ENCODE measurements around the gene ZIK1.

The ZIK1 gene

GRCh38 chr19:57583521-57584416 is at the start of gene ZIK1:
Gene ZIK1, plus strand, starts transcription at chr19:57584145. Its CDS starts 212 bp downstream, at chr19:57584357.
- DNase-seq = peak; percentile 96

- no peak for DNase-seq
These were observed 45.9 kb upstream of the ZIK1 start for GRCh38 chr19:57537953-57538547.

- no peak for DNase-seq
These were observed 37.4 kb upstream of the ZIK1 start for GRCh38 chr19:57546513-57546912.

- no peak for DNase-seq
These were observed 31.5 kb upstream of the ZIK1 start for GRCh38 chr19:57552432-57552831.

- DNase-seq = no peak
These were observed 26.3 kb upstream of the ZIK1 start for GRCh38 chr19:57557659-57558058.

- DNase-seq = no peak
These were observed 25.4 kb upstream of the ZIK1 start for GRCh38 chr19:57558525-57558924.

GRCh38 chr19:57559008-57559403 is 24.9 kb upstream of the ZIK1 start:
- peak; percentile 9 for DNase-seq

- DNase-seq = peak; percentile 54
These were observed 24.4 kb upstream of the ZIK1 start, which contains the start of gene ZNF550 for GRCh38 chr19:57559404-57560025. Gene ZNF550, minus strand, starts transcription at chr19:57559863. Its CDS starts 181 bp downstream, at chr19:57559682.

DNA sequence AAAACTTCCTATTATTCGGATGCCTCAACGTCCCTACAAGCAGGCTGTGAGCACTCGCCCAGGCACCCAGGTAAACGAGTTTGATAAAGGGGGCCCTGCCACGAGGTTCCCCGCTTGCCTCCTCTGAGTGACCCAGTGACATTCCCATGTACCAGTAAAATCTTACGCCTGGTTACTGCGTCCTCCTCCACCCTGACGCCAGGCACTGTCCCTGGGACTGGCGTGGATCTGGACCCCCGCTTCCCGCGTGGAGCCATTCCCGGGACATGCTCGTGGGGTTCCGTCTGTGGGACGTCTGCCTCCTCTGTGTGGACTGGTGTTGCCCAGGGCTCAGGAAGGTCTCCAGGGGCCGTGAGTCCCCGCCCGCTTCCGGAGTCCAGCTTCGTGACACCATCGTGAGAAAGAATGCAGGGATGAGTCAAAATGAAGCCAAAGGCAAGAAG is 23.9 kb upstream of the ZIK1 start:
- no peak for DNase-seq

DNA sequence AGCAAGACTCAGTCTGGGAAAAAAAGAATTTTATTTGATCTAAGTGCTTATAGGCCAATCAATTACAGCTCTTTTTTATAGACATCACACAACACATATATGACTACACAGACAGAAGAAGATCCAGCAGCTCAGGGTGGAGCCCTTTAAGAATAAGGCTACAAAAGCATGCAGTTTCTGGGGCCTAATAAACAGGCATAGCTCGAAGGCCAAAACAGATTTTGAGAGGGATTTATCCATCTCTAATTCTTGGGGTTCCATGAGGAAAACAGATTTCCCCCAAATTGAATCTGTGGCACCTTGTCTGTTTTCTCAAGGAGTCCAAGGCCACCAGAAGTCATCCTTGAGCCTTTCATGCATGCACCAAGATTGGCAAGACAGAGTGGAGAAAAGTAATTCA is 20.4 kb upstream of the ZIK1 start:
- DNase-seq = no peak

- DNase-seq = no peak
These were observed 17.3 kb upstream of the ZIK1 start for GRCh38 chr19:57566396-57567265.

- no peak for DNase-seq
These were observed 13.2 kb upstream of the ZIK1 start for GRCh38 chr19:57570707-57571106.

DNA sequence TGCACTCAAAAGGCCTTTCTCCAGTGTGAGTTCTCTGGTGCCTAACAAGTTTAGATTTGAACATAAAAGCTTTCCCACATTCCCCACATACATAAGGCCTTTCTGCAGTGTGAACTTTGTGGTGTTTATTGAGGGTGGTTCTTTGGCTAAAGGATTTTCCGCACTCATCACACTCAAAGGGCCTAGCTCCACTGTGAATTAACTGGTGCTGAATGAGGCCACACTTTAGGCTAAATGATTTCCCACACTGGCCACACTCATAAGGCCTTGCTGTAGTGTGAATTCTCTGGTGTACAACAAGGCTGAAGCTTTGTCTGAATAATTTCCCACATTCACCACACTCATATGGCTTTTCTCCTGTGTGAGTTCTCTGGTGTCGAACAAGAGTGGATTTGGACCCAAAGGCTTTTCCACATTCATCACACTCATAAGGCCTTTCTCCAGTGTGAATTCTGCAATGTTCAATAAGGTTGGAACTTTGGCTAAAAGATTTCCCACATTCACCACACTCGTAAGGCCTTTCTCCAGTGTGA is 11.5 kb upstream of the ZIK1 start:
- no peak for DNase-seq

DNA sequence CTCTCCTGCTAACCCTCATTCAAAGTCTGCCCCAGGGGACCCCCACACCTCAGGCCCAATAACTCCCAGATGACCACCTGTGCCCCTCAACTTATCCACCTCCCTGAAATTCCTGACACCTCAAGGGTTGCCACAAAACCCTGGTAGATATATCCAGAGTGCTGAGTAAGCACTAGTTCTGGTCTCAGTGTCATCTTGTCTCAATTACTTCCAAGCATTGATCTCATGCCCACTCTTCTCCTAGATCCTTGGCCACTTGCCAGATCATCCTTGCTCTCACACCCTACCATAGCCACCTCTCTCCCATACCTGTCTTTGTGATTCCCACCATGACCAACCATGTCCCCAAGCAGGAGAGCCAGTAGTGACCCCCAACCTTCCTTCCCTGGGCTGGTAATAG is 7.3 kb upstream of the ZIK1 start:
- DNase-seq = no peak

GRCh38 chr19:57578487-57579205 is 5.3 kb upstream of the ZIK1 start, which contains the start of gene ZNF416:
Gene ZNF416, minus strand, starts transcription at chr19:57578911. Its CDS starts 207 bp downstream, at chr19:57578704.
- DNase-seq = peak; percentile 98

DNA sequence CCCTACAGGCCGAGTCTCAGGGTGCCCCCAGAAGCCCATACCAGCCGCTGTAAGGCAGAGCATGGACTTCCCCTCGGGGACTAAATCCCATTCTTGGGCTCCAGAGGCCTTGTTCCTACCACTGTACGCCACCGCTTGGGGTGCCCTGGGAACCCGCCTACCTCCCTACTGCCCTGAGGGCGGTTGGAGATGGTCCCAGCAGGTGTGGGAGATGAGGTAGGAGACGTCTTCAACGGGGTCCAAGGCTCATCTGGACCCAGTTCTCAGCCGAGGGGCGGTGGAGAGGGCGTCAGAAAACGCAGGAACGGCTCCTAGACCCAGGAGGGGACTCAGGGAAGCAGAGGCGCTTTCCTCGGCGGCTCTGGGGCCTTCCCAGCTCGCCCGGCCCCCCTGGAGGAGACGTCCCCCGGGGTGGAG is 833 bp upstream of the ZIK1 start:
- DNase-seq = no peak

DNA sequence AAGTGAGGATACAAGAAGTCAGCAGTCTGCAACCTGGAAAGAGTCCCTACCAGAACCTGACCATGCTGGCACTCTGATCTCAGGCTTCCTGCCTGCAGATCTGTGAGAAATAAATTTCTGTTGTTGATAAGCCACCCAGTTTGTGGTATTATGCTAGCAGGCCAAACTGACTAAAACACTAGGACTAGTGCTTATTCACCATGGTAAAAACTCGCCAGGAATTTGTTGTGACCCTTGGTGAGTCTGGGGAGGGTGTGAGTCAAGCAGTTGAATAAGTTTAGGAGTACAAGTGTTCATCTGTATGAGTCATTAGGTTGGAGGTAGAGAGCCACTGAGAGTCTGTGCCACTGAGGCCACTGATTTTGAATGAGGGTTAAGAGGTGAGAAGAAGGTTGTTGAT is 3.6 kb downstream of the ZIK1 start:
- DNase-seq = no peak

GRCh38 chr19:57599377-57599760 is 15.4 kb downstream of the ZIK1 start:
- DNase-seq = no peak

- DNase-seq = peak; percentile 94
These were observed 15.9 kb downstream of the ZIK1 start, which contains the start of gene ZNF530 for GRCh38 chr19:57599761-57600383. Gene ZNF530, plus strand, starts transcription at chr19:57599885. Its CDS starts 4,461 bp downstream, at chr19:57604346.

DNA sequence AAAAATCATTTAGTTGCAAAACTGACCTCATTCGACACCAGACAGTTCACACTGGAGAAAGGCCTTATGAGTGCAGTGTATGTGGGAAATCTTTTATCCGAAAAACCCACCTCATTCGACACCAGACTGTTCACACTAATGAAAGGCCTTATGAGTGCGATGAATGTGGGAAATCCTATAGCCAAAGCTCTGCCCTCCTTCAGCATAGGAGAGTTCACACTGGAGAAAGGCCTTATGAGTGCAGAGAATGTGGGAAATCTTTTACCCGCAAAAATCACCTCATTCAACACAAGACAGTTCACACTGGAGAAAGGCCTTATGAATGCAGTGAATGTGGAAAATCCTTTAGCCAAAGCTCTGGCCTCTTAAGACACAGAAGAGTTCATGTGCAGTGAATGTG is 23.0 kb downstream of the ZIK1 start:
- no peak for DNase-seq

- no peak for DNase-seq
These were observed 27.2 kb downstream of the ZIK1 start for GRCh38 chr19:57611113-57611512.
